Activated CD4-positive, CD25-positive, alpha-beta regulatory T cell treated with anti-CD3 and anti-CD28 coated beads, Interleukin-2, amount 50 U/mL, for 72 hours (primary cell): ENCODE data around the gene IFNGR1.
"Not testable (repeated sequence)": the region's sequence is repeated elsewhere in the genome, so short reads cannot be mapped to it uniquely, and the experiment has no call there.

ENCODE experiments used
- DNase-seq: peaks from one replicate; pipeline ENCODE4 v3.0.0; 2021

IFNGR1 gene

GRCh38 chr6:137210903-137211302, 8.3 kb downstream of the IFNGR1 start:
- DNase-seq = no peak

- DNase-seq = no peak
Observed at GRCh38 chr6:137208279-137208678, 10.9 kb downstream of the IFNGR1 start.

GRCh38 chr6:137207457-137207856, 11.7 kb downstream of the IFNGR1 start:
- not testable (repeated sequence) for DNase-seq

DNA sequence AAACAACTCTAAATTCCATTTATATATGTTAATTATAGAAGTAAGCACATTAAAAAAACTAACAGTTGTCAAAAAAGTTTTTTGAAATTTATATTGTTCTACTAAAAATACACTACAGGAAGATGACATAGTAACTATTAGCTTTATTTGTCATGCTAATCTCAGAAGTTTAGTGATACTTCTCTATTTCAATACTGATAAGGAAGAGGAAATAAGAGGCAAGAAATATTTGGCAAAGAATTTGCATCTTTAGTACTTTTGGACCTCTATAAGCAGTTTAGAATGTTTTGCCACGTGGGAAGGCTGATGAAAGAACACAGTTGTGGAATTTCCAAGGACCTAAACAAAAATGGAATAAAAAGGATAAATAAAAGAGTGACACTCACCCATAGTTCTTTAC, 12.6 kb downstream of the IFNGR1 start:
- DNase-seq = no peak

DNA sequence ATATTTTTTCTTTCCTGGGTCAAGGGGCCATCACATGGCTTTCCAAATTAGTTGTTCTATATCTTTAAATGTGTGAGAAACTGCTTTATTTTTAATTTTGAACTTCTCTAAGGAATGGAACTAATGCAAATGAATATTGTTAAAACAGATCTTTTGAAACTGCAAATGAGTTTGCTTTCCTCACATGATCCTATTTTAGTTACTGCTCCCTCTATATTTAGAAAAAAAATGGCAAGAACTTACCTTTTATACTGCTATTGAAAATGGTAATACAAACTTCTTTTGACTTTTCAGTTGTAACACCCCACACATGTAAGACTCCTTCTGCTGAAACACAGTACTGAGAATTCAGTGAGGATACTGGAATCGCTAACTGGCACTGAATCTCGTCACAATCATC, 15.9 kb downstream of the IFNGR1 start:
- no peak for DNase-seq

- DNase-seq = no peak
Observed at GRCh38 chr6:137202078-137202477, 17.1 kb downstream of the IFNGR1 start.

DNA sequence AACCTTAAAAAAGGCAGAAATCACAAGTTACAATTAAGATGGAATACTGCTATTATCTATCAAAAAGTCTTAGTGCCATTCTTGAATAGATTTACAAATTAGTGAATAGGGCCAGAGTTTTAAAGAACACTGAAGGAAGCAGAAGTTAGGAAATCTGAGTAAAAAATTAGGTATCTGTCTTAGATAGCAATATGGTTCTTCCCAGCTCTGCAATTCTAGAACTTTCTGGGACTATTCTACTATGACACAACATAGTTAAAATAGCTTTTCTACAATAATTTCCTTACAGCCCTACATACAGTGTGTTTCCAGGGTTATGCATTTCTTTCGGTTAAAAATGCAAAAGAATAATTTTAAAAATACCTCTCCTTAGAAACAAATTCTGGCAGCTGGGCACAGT, 18.2 kb downstream of the IFNGR1 start:
- no peak for DNase-seq

- DNase-seq = no peak
Observed at GRCh38 chr6:137200288-137200687, 18.9 kb downstream of the IFNGR1 start.

DNA sequence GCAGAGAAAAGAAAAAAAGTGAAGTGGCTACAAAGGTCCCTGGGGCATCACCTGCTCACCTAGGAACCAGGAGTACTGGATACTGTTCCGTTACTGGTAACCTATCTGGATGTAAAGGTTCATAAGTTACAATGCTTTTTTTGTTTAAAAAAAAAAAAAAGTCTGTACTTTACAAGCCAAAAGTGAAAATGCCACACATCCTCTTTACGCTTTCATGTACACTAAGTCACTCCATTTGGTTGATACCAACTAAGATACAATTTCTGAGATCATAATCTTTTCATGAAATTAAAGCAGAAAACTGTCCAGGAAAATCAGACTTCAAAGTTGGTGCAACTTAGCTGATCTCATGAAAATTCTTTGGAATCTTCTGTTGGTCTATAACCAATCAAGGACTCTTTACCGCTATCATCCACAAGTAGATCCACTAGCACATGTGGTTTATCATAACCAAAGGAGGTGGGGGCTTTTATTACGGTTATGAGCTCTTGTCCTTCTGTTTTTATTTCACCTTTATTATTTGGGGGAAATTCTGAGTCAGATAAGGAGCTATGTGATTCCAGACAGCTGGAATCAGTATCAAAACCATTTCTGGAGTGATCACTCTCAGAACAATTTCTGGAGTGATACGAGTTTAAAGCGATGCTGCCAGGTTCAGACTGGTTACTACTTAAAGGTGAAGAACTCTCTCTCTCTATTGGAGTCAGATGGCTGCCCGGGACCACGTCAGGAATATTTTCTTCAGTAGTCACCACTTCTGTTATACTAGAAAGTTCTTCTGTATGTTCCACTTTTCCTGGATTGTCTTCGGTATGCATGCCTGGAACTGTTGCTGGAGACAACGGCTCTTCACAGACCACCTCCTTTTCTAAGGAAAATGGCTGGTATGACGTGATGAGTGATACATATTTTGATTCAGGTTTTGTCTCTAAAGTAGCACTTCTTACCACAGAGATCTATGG, 21.2 kb downstream of the IFNGR1 start:
- DNase-seq = no peak

DNA sequence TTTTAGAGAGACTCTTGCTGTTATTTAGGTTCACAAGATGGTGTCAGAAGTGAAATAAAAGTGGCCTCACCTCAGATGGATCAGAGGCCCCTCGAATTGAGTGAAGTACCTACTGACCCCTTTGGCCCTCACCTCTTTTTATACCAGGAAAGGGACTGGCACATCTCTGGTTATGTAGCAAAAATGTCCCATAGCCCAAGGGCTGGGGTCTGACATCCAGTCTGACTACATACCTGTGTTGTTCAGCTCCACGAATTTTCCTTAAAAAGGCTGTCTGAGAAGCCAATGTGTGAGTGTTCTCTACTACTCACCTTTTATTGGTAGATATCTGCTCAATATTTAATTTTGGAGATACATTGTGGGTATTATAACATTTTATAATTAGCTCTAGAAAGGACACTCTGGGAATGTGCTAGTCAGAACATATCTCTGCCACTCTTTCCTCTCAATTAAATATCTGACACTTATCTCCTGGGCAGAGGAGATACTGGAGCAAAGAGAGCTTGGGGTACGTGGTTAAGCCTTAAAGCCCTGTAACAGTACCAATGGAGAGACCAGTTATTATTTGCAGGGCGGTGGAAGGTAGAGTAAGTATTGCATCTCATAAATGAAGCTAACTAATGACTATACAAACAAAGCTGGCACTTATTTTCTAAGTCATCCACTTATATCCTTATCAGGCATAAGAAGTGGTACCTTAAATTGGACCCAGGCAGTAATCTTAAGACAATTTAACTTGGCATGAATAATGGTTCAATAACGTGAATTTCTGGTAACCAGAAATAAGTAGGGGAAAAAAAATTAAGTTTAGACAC, 25.7 kb downstream of the IFNGR1 start:
- DNase-seq = no peak

GRCh38 chr6:137192821-137193220, 26.4 kb downstream of the IFNGR1 start:
- no peak for DNase-seq

- DNase-seq = no peak
Observed at GRCh38 chr6:137191670-137192069, 27.5 kb downstream of the IFNGR1 start.

DNA sequence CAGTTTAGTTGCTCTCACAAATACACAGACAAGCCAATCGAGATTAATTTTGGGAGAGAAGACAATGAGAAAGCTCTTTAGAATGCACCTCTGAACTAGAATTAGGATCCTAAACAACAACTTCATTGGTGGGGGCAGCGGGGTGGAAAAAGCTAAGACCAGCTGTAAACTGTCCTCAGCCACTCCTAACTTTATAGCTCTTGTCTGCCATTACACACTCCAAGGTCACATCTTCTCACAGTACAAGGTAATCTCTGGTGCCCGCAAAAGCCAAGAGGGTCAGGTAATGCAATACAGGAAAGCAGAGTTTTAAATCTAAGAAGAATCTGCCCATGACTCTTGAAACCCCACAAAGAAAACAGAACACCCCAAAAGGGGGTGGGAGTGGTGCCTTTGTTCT, 27.9 kb downstream of the IFNGR1 start:
- DNase-seq = no peak

DNA sequence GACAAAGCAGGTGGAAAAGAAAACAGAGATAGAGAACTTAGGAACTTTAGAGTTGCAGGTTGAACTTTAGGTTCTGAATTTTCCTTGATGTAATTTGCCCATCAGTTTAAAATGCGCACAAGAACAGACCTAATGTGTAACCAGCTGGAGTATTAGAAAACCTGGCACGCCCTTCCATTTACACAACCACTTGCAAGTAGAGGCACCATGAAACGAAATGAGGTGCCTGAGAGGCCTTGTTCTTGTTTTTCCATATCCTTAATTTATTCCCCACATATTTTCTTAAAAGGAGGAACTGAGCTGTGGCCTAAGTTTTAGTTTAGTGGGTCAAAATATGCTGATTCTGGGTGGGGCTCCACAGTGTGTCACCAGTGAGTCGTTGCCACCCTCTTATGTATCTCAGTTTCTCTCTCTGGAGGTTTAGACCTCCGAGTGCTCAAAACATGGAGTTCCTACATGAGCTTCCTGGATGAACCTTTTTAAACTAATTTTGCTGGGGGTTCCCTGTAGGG, 28.5 kb downstream of the IFNGR1 start:
- DNase-seq = no peak

GRCh38 chr6:137188855-137189254, 30.3 kb downstream of the IFNGR1 start:
- DNase-seq = no peak

DNA sequence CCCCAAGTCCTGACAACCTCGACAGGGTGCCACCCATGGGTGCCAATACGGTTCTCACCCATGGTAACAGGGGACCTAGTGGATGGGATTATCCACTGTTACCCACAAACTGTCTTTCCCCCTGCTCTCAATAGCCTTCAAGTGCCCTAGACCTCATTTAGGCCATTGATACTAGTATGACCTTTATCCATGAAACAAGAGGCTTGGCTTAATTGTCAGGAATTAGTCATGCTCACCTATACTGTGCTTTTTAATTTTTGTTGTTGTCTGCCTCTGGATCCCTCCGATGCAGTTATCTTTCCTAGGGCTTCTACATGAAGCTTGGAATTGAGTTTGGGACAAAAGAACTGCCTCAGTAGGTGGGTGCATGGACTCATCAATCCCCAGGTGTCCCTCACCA, 33.9 kb downstream of the IFNGR1 start:
- DNase-seq = no peak

GRCh38 chr6:137182654-137183073, 36.5 kb downstream of the IFNGR1 start:
- no peak for DNase-seq

- no peak for DNase-seq
Observed at GRCh38 chr6:137181891-137182653, 37.1 kb downstream of the IFNGR1 start.

- no peak for DNase-seq
Observed at GRCh38 chr6:137177611-137178010, 41.6 kb downstream of the IFNGR1 start.

GRCh38 chr6:137176729-137177128, 42.5 kb downstream of the IFNGR1 start:
- DNase-seq = no peak

- DNase-seq = no peak
Observed at GRCh38 chr6:137175868-137176245, 43.3 kb downstream of the IFNGR1 start.

- no peak for DNase-seq
Observed at GRCh38 chr6:137175157-137175867, 43.9 kb downstream of the IFNGR1 start.
